Activated B cell treated with CpG ODN at 0.5 μM for 24 hours (primary cell): ENCODE measurements around the gene GOLGA8S. TPM values are rescaled to one million over a fixed set of nuclear protein-coding genes. Genes with fewer than 3 reads are reported as not detected.
"Not testable (repeated sequence)": the region's sequence is repeated elsewhere in the genome, so short reads cannot be mapped to it uniquely, and the experiment has no call there.

Source experiments
- ATAC-seq: fragments of 200-7000 bp; cut with Tn5 transposase; one replicate; pipeline ENCODE4 v1.10.0; 2021; ENCODE audit warnings: low read depth, mild to moderate bottlenecking, moderate library complexity
- CTCF ChIA-PET: fragments of 350-600 bp; sonication (Branson Sonifier 250); formaldehyde crosslinking; loops from one replicate; lab custom pipeline; 2021; ENCODE audit warnings: antibody characterized with exemption; lab: Charles Lee
- POLR2A ChIA-PET: fragments of 350-600 bp; sonication (Branson Sonifier 250); formaldehyde crosslinking; loops from one replicate; lab custom pipeline; 2021; ENCODE audit warnings: antibody characterized with exemption; lab: Charles Lee
- DNase-seq: peaks from one replicate; pipeline ENCODE4 v3.0.0; 2022
- H3K27ac Mint-ChIP-seq: one replicate; pipeline ENCODE4 v1.8.0; 2020; ENCODE audit warnings: mixed read lengths
- H3K27me3 Mint-ChIP-seq: one replicate; pipeline ENCODE4 v1.8.0; 2021; ENCODE audit warnings: mixed read lengths
- H3K36me3 Mint-ChIP-seq: one replicate; pipeline ENCODE4 v1.8.0; 2021; ENCODE audit warnings: low read depth, mixed read lengths
- H3K4me1 Mint-ChIP-seq: one replicate; pipeline ENCODE4 v1.8.0; 2021; ENCODE audit warnings: mixed read lengths
- H3K4me3 Mint-ChIP-seq: one replicate; pipeline ENCODE4 v1.8.0; 2020; ENCODE audit warnings: mild to moderate bottlenecking, mixed read lengths
- H3K9me3 Mint-ChIP-seq: one replicate; pipeline ENCODE4 v1.8.0; 2020; ENCODE audit warnings: mixed read lengths
- CTCF ChIP-seq: fragments of 200-600 bp; IDR thresholded peaks from one replicate; pipeline ENCODE4 v1.8.0; 2022; ENCODE audit warnings: antibody characterized with exemption, mild to moderate bottlenecking
- intact Hi-C: fragments of 100-400 bp; cut with micrococcal nuclease; formaldehyde crosslinking; loops from one replicate; pipeline ENCODE4 v1.15.1; 2024
- total RNA-seq: library from RNA; stranded (reverse); gene quantifications from 2 replicates; pipeline ENCODE4 v1.2.3, GENCODE V29; 2022

The GOLGA8S gene
- total RNA-seq, 1 donor from 2014 or later = 0.09 TPM

GRCh38 chr15:23385886-23386430 is 31.4 kb downstream of the GOLGA8S start:
- Mint-ChIP-seq H3K27me3 (peaks cover 7% of the 10 kb centered on the region), H3K27ac (no peak overlapping the region), H3K4me3 (no peak overlapping the region), H3K36me3 (no peaks in the 10 kb centered on the region), H3K9me3 (no peaks in the 10 kb centered on the region), H3K4me1 (no peaks in the 10 kb centered on the region)
- no peak for ATAC-seq
- ChIA-PET CTCF (no interaction called here), POLR2A (no interaction called here)
- intact Hi-C loops = no loop called here
- TF ChIP-seq CTCF = no peak
- DNase-seq = no peak

GRCh38 chr15:23387621-23388190 is 33.2 kb downstream of the GOLGA8S start:
- H3K9me3 Mint-ChIP-seq = no peaks in the 10 kb centered on the region
- TF ChIP-seq CTCF = no peak
- DNase-seq (no peak), ATAC-seq (no peak)
- H3K36me3 Mint-ChIP-seq = no peaks in the 10 kb centered on the region
- H3K4me1 Mint-ChIP-seq = no peaks in the 10 kb centered on the region
- no peak overlapping the region for H3K4me3 Mint-ChIP-seq
- no peak overlapping the region for H3K27ac Mint-ChIP-seq
- POLR2A ChIA-PET = no interaction called here
- CTCF ChIA-PET = no interaction called here
- intact Hi-C loops = no loop called here
- H3K27me3 Mint-ChIP-seq = peaks cover 7% of the 10 kb centered on the region

GRCh38 chr15:23395030-23395692 is 40.6 kb downstream of the GOLGA8S start:
- ChIA-PET CTCF (no interaction called here), POLR2A (no interaction called here)
- DNase-seq (no peak), ATAC-seq (no peak)
- H3K9me3 Mint-ChIP-seq = no peaks in the 10 kb centered on the region
- H3K27me3 Mint-ChIP-seq = no peaks in the 10 kb centered on the region
- H3K27ac Mint-ChIP-seq = no peak overlapping the region
- H3K4me1 Mint-ChIP-seq = no peaks in the 10 kb centered on the region
- no peak for TF ChIP-seq CTCF
- intact Hi-C loops = no loop called here
- no peak overlapping the region for H3K4me3 Mint-ChIP-seq
- H3K36me3 Mint-ChIP-seq = no peaks in the 10 kb centered on the region

GRCh38 chr15:23395832-23396231 is 41.3 kb downstream of the GOLGA8S start:
- H3K27ac Mint-ChIP-seq = no peak overlapping the region
- H3K36me3 Mint-ChIP-seq = no peaks in the 10 kb centered on the region
- H3K27me3 Mint-ChIP-seq = no peaks in the 10 kb centered on the region
- no peak for TF ChIP-seq CTCF
- CTCF ChIA-PET = no interaction called here
- DNase-seq (no peak), ATAC-seq (no peak)
- no peaks in the 10 kb centered on the region for H3K9me3 Mint-ChIP-seq
- no peak overlapping the region for H3K4me3 Mint-ChIP-seq
- no peaks in the 10 kb centered on the region for H3K4me1 Mint-ChIP-seq
- intact Hi-C loops = no loop called here
- POLR2A ChIA-PET = no interaction called here

- Mint-ChIP-seq H3K9me3 (no peaks in the 10 kb centered on the region), H3K36me3 (no peaks in the 10 kb centered on the region), H3K27me3 (no peaks in the 10 kb centered on the region), H3K4me3 (no peak overlapping the region), H3K27ac (no peak overlapping the region), H3K4me1 (no peaks in the 10 kb centered on the region)
- ATAC-seq (no peak), DNase-seq (no peak)
- POLR2A ChIA-PET = no interaction called here
- intact Hi-C loops = no loop called here
- no peak for TF ChIP-seq CTCF
- CTCF ChIA-PET = no interaction called here
Observed at GRCh38 chr15:23397779-23398178, 43.2 kb downstream of the GOLGA8S start.

GRCh38 chr15:23398357-23398756 is 43.8 kb downstream of the GOLGA8S start:
- H3K36me3 Mint-ChIP-seq, intact Hi-C loops, H3K4me1 Mint-ChIP-seq, POLR2A ChIA-PET, H3K4me3 Mint-ChIP-seq, ATAC-seq, H3K9me3 Mint-ChIP-seq, H3K27ac Mint-ChIP-seq, H3K27me3 Mint-ChIP-seq, CTCF ChIA-PET, DNase-seq: not testable (repeated sequence)

- H3K36me3 Mint-ChIP-seq, H3K4me3 Mint-ChIP-seq, intact Hi-C loops, ATAC-seq, H3K27me3 Mint-ChIP-seq, H3K4me1 Mint-ChIP-seq, DNase-seq, CTCF ChIA-PET, H3K9me3 Mint-ChIP-seq, H3K27ac Mint-ChIP-seq, POLR2A ChIA-PET: not testable (repeated sequence)
Observed at GRCh38 chr15:23399207-23399606, 44.7 kb downstream of the GOLGA8S start.
